Activated CD4-positive, alpha-beta T cell treated with anti-CD3 and anti-CD28 coated beads for 24 hours (primary cell): ENCODE data around the gene ZFYVE26.
"Not testable (repeated sequence)": the region's sequence is repeated elsewhere in the genome, so short reads cannot be mapped to it uniquely, and the experiment has no call there.

Source experiments
- DNase-seq, 2 donors: peaks; one replicate each; pipeline ENCODE4 v3.0.0-alpha.2; 2020; ENCODE audit warnings: low read depth in 2 of 2

ZFYVE26 gene

GRCh38 chr14:67749341-67750084, 66.9 kb downstream of the ZFYVE26 start:
- no peak for DNase-seq

GRCh38 chr14:67748312-67748711, 68.1 kb downstream of the ZFYVE26 start:
- no peak for DNase-seq

DNA sequence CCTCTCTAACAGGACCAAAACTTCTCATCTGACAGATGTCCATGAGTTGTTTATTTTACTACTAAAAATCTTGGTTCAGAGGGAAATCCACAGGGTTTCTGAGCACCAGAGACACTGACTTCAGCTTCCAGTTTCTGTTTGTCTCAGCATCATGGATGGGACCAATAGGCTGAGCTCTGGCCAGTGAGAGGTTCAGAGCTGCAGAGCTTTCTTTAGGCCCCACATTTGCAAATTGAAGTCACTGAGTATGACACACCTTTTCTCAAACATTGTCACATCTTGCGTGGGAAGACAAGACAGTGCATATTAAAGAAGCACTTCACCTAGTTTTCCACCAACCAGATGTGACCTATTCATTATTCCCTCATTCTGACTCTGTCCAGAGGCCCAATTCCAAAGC, 69.5 kb downstream of the ZFYVE26 start:
- no peak for DNase-seq

DNA sequence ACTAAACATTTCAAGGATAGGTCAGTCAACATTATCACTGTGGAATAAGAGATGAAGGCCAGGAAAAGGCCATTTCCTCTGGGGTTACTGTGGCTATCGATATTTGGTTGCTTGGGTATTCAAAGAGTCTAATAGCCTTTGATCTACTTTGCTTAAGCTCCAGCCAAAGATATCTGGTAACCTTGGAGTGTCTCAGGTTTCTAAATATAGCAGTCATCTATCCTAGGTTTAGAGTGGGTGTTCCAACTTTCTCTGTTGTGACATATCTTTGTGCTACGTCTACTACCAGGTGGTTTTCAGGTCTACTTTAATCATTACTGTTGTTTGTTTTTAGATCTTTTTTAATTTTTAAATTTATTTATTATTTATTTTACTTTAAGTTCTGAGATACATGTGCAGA, 72.3 kb downstream of the ZFYVE26 start:
- DNase-seq = no peak

- DNase-seq = no peak
Observed at GRCh38 chr14:67738740-67739504, 77.5 kb downstream of the ZFYVE26 start.

- no peak for DNase-seq
Observed at GRCh38 chr14:67736771-67737170, 79.6 kb downstream of the ZFYVE26 start.

DNA sequence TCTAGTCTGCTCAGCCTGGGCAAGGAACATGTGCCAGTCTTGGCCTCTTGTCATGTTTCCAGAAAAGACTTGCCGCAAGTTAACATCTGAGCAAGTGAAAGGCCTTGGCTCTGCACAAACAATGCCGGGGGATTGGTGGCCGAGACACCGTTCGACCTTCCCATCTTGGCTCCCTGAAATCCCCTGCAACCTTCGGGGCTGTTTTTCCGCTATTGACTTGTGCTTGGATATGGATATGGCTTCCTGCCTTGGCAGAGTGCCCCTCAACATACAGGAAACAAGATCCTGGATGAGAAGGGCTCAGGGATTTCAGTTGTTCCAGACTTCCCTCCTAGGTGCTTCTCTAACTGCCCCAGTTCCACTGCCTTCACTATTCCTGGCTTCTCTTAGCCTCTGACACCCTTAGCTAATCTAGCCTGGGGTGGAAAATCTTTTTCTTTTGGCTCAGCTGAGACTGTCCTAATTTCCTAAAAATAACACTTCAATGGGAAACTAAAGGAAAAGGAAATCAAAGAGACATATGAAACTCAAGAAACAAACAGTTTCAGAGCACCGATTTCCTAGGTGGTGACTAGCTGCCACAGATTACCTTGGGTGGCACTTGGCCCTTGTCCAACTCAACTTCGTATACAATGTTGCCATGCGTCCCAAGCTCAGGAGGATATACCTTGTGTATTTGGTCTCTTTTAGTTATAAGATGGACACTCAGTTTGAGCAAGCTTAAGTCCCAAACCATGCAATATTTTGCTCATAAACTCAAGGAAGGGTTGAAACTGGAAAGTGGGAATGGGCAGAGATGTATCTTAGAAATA, 80.8 kb downstream of the ZFYVE26 start:
- DNase-seq = no peak

DNA sequence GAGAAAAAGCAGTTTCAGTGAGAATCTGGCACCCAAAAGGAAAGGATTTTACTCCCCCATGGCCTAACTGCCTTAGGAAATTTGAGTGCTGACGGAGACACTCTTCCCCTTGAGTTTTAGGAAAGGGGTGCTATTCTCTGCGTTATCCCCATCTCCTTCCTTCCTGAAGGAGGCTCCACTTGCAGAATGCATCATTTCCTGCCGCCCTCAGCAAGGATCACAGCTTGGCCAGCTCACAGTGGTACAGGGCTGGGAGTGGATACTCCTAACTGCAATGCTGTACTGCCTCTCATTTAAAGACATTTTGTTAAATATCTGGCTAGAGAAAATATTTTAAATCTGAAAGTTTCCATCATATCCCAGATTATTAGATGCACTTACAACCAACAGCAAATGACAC, 81.7 kb downstream of the ZFYVE26 start:
- DNase-seq = no peak

DNA sequence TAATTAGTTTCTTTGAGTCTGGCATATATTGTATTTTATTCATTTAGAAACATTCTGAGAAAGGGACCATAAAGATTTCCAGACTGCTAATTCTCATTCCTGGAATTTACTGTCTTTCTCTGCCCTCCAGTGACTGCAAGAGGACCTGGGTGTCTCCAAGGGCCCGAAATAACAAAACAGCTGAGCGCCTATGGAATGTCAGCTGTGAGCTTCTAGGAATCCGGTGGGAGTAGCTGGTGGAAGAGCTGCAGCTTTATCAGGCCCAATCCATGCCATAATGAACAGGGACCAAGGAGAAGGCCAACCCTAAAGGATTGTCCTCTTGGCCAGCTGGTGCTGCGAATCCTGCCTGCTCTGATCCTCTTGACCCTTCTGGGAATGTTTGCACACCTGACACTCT, 82.8 kb downstream of the ZFYVE26 start:
- no peak for DNase-seq

GRCh38 chr14:67729072-67729885, 87.1 kb downstream of the ZFYVE26 start:
- no peak for DNase-seq

GRCh38 chr14:67728258-67728657, 88.1 kb downstream of the ZFYVE26 start:
- no peak for DNase-seq

- no peak for DNase-seq
Observed at GRCh38 chr14:67727361-67727760, 89.0 kb downstream of the ZFYVE26 start.

GRCh38 chr14:67725171-67725570, 91.2 kb downstream of the ZFYVE26 start:
- DNase-seq = no peak

GRCh38 chr14:67722293-67722692, 94.1 kb downstream of the ZFYVE26 start:
- DNase-seq = no peak

DNA sequence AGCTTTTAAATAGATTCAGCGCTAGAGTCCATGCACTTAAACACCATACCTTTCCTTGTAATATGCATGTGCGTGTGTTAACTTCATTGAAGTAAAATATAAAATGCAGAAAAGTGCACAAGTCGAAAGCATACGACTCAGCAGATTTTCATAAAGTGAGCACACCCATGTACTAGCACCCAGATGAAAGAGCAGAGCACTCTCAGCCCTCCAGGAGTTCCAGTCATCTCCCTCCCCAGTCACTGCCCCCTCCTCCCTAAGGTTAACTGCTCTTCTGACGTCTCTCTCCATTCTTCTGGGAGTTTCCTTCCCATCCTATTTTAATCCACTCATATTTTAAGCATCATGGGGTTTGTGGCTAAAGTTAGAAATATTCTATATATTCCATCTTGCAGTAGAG, 94.5 kb downstream of the ZFYVE26 start:
- DNase-seq = no peak

- no peak for DNase-seq
Observed at GRCh38 chr14:67719866-67720265, 96.5 kb downstream of the ZFYVE26 start.

DNA sequence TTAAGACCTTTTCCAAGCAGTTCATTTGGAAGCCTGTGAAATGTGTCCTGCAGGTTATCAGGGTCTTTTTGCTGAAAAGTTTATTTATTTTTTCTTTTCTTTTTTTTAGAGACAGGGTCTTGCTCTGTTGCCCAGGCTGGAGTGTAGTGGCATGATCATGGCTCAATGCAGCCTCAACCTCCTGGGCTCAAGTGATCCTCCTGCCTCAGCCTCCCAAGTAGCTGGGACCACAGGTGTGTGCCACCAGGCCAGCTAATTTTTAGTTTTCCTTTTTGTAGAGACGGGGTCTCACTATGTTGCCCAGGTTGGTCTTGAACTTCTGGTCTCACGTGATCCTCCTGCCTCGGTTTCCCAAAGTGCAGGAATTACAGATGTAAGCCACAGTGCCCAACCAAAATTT, 97.0 kb downstream of the ZFYVE26 start:
- DNase-seq = not testable (repeated sequence)

DNA sequence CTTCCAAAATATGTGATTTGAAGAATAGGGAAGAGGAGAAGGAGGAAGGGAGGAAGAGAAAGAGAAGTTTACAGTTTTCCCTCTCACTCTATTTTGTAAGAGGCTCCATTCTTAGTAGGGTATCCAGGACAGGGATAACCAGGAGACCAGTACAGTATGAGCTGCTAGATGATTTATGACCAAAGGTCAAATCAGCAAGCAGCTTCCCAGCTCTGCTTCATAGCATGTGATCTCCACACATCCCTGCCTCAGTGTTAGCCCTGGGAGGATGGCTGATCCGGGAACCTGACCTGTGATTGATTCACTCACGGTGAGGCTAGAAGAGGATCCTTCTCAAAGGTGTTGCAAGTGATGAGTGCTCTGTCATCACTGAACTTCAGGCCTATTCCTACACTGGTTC, 98.1 kb downstream of the ZFYVE26 start:
- no peak for DNase-seq

GRCh38 chr14:67717048-67717447, 99.3 kb downstream of the ZFYVE26 start:
- DNase-seq = no peak

DNA sequence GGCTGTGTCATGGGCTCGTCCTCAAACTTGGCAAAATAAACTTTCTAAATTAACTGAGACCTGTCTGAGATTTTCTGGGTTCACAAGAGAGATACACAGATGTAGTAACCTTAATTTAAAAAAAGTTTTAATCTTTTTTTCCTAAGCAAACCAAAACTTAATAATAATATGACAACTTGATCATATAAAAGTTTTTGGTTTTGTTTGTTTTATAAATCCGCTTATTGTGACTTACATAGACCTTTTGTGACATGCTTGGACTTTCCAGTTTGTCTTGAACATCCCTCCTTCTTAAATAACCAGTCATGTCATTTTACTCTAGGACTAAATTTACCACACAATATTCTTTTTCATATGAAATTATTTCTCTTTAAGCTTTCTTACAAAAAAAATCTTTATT, 106.2 kb downstream of the ZFYVE26 start:
- DNase-seq = no peak

DNA sequence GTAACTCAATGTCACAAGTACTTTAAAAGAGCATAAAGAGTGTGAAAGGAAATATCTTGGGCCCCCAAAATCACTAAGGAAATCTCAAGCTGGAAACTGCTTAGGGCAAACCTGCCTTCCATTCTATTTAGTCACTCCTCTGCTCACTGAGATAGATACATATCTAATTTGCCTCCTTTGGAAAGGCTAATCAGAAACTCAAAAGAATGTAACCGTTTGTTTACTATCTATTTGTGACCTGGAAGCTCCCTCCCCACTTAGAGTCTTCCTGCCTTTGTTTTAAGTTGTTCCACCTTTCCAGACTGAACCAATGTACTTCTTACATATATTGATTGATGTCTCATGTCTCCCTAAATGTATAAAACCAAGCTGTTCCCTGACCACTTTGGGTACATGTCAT, 106.6 kb downstream of the ZFYVE26 start:
- DNase-seq = not testable (repeated sequence)

GRCh38 chr14:67709346-67709745, 107.0 kb downstream of the ZFYVE26 start:
- not testable (repeated sequence) for DNase-seq
